ENCODE measurements around the gene NPAS2. TPM values are rescaled to one million over a fixed set of nuclear protein-coding genes. Genes with fewer than 3 reads are reported as not detected.

NPAS2 gene
- total RNA-seq, 1 donor from 2014 or later, result 8.3 TPM

DNA sequence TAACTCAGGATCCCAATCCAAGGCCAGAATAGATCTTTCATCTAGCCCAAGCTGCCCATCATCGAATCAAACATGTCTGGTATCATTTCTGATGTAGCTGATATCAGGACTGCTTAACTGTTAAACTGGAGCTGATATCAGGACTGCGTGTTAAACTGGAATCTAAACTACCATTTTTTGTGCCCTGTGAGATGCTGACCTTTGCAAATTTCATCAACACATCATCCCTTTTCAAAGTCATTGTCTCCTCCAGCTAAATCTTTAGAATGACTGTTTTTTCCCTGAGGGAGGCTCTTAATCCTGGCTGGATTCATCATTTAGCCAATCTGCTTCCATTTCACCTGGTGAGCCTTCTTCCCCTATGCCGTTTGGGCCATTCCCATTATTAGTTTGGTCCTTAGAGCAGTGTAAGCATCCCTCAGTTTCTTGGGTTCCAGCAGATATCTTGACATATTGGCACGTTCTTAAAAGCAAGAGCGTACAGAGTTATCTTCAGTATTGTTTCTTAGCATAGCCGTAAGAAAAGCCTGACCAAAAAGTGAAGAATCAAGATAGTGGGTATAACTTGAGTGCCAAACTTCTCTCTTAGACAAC is 194.4 kb downstream of the NPAS2 start:
- DNase-seq, result no peak

DNA sequence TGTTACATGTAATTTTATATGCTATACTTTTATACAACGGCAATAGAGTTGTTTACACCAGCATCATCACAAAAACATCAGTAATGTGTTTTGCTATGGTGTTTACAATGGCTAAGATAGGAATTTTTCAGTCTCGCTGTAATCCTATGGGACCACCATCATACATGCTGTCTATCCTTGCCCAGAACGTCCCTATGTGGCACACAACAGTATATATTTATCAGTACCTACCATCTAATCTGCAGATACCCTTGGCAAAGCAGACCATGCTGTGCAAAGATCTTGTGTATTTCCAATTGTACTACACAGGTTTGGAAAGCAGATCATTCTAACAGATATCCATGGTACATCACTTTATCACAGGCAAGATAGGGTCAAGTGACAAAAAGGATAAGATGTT is 197.4 kb downstream of the NPAS2 start:
- DNase-seq, result no peak

DNA sequence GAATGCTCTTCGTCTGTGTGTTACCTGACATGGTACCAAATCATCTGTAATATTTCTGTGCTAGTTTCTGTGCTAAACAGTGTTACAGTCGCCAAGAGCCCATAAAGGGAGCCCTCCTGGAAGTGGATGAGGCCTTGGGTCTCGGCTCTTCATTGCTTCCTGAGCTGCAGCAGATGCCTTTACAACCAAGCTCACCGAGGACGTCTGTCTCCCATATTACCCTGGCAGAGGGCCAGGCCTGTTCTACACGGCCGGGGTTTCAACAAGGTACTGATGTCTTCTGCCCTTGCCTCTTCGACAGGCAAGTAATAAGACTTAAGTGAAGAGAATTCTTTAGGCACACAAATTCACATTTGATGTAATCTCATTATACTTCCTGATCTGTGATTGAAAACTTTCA is 199.0 kb downstream of the NPAS2 start:
- no peak for DNase-seq

DNA sequence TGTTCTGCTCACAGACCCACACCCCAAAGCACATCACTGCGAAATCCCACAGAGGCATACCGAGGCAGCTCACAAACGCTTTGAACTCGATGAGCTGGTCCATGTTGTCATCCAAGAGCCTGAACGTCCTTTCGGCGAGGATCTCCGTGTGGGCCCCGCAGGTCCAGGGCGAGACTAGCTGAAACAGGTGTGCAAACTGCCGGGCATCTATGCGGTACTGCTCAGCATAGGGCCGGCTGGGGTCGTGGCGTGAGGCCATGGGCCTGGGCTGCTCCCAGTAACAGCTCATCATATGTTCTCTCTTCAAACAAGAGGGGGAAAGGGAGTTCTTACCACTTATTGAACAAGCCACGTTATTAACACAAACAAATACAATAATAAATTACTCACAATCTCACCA is 202.3 kb downstream of the NPAS2 start:
- DNase-seq, result no peak

DNA sequence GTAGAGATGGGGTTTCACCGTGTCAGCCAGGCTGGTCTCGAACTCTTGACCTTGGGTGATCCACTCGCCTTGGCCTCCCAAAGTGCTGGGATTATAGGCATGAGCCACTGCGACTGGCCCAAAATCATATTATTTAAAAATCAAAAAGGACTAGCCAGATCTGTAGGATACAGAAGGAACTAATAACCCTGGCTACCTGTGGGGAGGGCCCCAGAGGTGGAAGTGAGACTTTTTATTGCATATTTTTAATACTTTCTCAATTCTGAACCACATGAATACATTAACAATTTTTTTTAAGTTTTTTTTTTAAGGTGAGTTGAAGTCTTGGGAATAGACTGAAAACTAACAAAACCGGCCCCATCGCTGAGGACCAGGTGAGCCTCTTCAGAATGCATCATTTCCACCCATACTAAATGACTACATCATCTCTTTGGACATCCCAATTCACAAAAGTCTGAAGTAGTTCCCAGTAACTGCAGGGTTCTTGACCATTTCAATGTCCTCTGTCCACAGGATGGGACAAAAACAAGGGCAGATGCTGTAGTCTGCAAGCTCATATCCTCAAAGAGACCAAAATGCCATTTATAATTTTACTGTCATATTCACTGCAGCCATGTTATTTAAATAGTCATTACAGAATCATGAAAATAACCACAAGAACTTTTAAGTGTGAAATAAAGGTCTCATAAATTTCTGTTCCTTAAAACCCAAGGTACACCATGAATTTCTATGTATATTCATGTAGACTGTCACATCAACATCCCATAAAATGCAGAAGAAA is 203.6 kb downstream of the NPAS2 start:
- DNase-seq, result no peak

DNA sequence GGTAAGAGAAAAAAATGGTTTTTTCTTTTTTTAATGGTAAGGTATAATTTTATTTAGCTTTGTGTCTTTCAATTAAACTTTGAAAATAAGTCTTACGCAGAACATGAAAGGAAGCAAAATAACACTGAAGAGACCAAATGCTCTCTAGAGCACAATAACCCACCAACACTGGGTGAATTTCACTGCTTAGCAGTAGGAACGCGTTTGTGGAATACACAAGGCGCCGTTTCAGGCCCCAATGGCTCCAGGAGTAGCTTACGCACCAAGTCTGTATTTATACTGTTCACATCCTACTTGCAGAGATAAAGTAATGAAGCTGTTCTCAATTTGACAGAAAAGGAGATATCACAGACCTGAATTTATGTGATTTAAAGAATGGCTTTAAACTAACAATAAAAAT is 205.6 kb downstream of the NPAS2 start:
- no peak for DNase-seq

DNA sequence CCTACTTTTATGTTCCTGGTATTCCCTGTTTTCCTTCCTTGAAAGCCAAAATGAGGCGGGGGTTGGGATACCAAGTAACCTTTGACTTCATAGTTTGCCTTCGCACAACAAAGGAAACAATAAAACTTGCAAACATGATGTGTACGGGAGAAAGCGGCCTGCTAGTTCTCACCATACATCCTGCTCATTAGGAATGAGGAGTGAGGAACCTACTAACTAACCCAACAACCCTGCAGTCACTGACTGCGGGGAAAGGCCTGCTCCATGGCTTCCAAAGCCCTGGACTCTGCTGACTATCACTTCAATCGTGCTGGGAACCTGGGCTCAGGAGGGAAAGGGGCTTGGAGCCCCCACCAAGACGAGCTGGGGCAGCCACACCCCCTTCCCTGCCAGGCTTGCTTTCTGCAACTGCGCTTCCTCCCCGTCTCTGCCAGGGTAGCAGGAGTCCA is 206.3 kb downstream of the NPAS2 start:
- DNase-seq, result peak; percentile 46

DNA sequence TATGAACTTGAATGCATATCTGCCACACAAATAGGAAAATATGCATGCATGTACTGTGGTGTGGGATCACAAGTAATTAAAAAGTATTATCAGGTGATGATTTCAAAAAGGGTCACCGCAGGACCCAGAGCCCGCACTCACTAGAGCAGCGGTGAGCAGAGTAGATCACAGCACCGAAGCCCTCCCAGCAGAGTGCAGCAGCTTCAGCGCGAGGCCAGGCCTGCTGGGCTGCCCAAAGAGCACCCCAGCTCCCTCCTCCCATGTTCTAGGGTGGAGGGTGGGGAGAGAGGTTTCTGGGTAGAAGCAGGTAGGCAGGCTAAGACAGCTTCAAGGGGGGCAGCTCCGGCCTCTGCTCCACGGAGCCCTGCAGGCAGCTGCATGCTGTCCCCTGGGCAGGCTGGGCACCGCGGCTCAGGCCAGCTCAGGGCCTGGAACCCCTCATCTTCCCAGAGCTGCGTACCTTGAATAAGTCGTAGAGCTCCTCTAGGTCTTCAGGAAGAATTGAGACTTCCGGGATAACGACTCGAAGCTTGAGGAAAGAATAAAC is 207.1 kb downstream of the NPAS2 start:
- no peak for DNase-seq

DNA sequence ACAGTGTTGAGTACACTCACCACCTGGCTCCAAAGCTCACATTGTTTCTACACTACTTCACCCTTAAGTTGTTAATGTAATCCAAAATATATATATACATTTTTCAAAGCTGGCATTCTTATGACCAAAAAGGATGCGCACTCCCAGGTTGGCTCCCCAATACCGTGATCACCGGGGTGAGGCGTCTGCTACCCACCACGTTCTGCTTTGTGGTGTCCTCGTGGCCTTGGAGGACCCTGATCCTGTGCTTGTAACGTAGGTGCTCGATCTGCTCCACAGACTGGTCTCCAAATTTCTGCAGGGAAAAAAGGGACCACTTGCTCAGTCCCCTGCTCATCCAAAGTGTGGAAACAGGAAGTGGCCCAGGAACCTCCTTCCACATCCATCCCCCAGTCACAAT is 207.9 kb downstream of the NPAS2 start:
- DNase-seq, result no peak

DNA sequence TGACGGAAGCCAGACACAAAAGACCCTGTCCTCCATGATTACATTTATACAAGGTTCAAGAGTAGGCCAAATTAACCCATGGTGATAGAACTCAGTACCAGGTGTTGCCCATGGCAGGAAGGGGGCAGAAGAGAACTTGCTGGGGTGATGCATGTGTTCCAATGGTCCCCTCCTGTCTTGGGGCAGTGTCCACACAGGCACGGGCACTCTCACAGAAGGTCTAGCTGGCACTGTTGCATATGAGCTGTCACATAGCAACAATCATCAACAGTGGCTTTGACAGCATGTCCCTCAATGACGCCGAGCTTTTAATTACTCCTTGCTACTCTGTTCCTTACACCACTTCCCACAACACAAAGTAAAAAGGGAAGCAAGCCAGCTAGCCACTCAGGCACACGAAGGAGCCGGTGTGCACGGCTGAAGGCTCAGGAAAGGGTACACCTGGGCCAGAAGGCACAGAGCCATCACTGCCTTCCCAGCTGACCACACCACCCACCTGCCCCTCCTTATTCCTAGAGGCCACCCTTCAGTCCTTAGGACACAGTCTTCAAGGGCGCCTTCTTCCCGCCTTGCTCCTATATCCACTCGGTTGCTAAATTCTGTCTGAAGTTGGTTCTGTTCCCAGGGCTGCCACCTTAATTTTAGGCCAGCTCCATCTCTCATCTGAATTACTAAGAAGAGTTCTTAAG is 211.1 kb downstream of the NPAS2 start:
- no peak for DNase-seq

DNA sequence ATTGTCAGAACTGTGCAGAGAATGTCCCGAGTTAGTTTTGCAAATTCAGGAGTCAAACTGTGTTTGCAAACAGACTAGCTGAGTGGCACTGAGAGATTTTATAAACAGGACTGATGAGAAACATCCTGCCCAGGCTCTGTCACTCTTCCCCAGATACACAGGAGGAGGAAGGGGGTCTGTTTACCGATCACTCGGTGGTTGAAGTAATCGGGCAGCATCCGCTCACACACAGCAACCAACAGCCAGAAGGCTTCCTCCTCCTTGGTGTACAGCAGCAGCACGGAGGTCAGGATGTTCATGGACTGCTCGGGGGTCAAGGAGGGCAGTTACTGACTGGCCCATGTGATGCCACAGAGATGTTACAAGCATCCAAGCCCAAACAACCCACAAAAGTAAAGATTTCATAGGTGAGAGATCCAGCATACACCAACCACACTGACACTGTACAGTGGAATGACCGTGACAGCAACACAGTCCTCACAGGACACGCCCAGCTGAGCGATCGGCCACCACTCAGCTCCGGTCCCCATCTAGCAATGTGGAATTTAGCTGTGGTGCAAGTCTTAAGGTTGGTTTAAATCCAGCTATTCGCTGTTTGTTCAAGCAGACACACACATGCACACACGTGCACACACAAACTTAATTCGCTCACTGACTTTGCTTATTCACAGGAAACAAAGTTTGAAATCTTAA is 212.3 kb downstream of the NPAS2 start:
- DNase-seq, result no peak

DNA sequence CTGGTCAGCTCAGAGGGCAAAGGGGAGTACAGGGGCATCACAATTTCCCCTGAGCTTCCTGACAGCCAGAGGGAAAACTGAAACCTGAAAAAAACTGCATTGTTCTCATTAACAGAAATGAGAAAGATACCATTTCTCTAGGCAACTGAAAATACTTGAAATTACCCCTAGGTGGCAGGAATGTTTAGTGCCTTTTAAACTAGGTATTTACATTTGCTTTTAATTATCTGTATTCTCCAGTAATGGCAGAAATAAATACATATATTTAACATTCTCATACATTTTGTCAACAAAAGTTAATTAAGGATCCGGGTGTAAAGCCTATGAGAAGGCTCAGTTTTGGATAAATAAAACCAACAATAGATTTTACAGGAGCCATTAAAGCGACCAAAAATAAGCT is 216.6 kb downstream of the NPAS2 start:
- DNase-seq, result peak; percentile 57

DNA sequence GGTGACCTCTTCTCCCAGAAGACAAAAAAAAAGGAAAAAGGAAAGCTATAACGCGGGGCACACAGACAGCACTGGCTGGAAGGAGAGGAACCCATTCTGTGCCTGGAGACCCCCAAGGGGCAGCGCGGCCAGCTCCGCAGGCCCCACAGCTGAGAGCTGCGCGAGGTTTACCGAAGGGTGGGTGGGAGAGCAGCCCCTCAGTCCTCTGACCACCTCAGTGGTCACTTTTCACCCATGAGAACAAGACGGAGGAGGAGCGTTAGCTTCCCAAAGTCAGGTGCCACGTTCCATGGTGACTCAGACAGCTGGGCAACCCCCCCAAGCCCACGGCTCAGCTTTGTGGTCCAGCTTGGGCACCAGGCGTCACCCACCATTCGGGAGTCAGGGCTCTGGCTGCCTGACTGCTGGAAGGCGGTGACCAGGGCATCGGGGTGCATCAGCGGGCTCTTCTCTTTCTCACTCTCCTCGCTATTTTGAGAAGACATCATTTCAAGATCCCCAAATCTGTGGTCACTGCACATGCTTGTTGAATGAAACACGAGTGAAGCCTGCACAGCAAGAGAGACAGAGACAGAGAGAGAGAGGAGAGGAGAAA is 217.3 kb downstream of the NPAS2 start:
- DNase-seq, result no peak

DNA sequence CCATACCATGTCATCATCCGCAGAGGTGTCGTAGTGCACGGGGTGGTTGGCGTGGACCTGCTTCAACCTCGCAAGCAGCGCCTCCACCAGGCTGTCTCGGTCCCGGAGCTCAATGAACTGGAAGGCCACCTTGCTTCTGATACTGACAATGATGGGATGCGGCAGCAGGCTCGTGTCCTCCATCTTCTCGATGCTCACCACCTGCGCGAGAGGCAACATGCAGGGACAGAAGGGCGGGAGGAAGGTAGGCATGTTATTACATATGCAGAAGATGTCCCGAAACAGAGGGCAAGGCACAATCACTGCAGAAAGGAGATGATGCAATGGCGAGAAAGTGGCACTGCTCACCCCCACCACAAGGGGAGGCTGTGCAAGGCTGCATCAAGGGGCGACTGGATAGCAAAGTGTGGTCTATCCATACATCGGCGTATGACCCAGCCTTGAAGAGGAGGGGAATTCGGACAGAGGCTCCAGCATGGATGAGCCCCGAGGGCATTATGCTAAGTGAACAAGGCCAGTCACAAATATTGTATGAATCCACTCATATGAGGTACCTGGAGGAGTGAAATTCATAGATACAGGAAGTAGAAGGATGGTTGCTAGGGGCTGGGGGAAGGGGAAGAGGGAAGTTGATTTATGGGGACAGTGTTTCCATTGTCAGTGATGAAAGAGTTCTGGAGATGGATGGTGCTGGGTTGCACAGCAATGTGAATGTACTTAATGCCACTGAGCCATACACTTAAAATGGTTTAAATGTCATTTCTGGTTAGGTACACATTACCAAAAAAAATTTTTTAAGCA is 218.7 kb downstream of the NPAS2 start:
- DNase-seq, result peak; percentile 59

DNA sequence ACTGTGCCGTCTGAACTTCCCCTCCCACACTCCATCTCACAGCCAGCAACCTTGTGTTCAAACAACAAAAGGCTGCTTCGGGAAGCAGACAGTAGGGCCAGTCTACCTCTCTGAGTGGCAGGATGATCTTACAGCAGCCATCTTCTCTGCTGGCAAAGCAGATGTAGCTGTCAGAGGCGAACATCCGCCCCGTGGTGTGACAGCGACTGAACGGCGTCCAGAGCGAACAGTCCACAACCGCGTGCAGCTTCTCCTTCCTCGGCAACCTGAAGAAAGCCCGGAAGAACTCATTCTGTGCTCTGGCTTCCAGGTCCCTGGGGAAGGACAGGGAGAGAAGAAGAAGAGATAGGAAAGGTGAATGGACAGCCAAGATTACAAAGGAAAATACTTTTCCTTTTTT is 220.1 kb downstream of the NPAS2 start:
- no peak for DNase-seq

DNA sequence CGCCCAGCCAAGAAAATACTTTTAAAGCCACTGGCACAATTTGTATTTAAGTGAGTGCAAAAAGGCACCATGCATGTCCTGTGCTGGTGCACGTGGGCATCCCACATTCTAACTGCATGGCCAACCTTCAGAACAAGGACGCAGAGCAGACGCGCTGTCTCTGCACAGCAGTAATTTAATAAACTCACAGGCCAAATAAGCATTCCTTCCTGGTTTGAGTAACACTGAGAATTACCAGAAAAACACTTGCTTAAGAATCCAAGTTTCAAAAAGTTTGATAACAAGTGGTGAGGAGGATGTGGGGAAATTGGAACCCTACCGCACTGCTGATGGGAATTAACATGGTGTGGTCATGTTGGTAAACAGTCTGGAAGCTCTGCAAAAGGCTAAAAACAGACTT is 220.8 kb downstream of the NPAS2 start:
- DNase-seq, result no peak

DNA sequence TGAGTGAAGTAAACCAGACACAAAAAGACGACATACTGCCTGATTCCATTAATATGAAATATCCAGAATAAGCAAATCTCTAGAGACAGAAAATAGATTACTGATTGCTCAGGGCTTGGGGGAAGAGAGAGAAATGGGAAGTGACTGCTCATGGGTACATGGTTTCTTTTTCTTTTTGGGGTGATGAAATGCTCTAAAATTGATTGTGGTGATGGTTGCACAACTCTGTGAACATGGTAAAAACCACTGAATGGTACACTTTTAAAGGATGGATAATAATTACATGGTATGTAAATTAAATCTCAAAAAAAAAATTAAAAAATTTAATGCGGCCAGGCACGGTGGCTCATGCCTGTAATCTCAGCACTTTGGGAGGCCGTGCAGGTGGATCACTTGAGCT is 221.5 kb downstream of the NPAS2 start:
- no peak for DNase-seq

DNA sequence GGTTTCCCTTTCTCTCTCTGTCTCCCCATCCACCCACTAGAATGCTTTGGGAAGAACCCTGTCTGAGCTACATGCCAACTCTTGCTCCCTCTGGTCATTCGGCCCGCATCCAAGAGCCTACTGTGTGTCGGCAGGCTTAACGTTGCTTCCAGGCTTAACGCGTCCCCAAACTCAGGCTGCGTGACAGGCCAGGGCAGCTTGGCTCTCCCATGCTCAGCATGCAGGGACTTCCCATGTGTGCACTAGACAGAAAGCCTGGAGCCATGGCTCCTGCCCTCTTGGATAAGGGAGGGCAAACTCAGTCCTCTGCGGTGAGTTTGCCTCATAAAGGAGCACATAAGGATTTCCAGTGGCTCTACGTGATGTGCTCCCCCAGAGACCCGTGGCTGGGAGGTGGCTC is 225.4 kb downstream of the NPAS2 start:
- no peak for DNase-seq

All from dermis blood vessel endothelial cell (primary cell).